Right lobe of liver (tissue), 6 donors: ENCODE results near the gene SPAM1. TPM values are rescaled to one million over a fixed set of nuclear protein-coding genes. Genes with fewer than 3 reads are reported as not detected.

Source experiments
- ATAC-seq, 4 donors: fragments of 200-7000 bp; cut with Tn5 transposase; one replicate each; pipeline ENCODE4 v1.9.1; 2020; ENCODE audit warnings: mild to moderate bottlenecking in 4 of 4, moderate library complexity in 4 of 4
- DNase-seq, 3 donors: peaks; one replicate each; pipeline ENCODE4 v3.0.0-alpha.2; 2020
- H3K27ac ChIP-seq, 3 donors: fragments of 200-600 bp; one replicate each; pipeline ENCODE4 v1.8.0; 2022
- H3K27me3 ChIP-seq, 2 donors: fragments of 200-600 bp; one replicate each; pipeline ENCODE4 v1.8.0; 2022
- H3K36me3 ChIP-seq, 4 donors: fragments of 200-600 bp; sonication (generic) in 1 of 4; one replicate each; pipeline versions ENCODE4 v1.5.1 to v1.8.0; 2017 to 2022; ENCODE audit warnings: control low read depth in 1 of 4
- H3K4me1 ChIP-seq, 4 donors: fragments of 200-600 bp; sonication (generic) in 1 of 4; one replicate each; pipeline versions ENCODE4 v1.5.1 to v1.8.0; 2017 to 2022; ENCODE audit warnings: control low read depth in 1 of 4
- H3K4me3 ChIP-seq, 3 donors: fragments of 200-600 bp; one replicate each; pipeline ENCODE4 v1.8.0; 2022
- H3K9me3 ChIP-seq, 4 donors: fragments of 200-600 bp; sonication (generic) in 1 of 4; one replicate each; pipeline versions ENCODE4 v1.5.1 to v1.8.0; 2017 to 2022; ENCODE audit warnings: control low read depth in 1 of 4
- POLR2A ChIP-seq: fragments of 450-650 bp; IDR thresholded peaks from one replicate; pipeline ENCODE4 v1.6.1; 2017; ENCODE audit warnings: antibody characterized with exemption, mild to moderate bottlenecking
- WGBS: methylation state at CpG from one replicate; pipeline ENCODE4 v1.1.6; 2018; ENCODE audit warnings: low coverage, low lambda C conversion rate; ENCODE audit not compliant: insufficient coverage; ENCODE audit errors: missing lambda C conversion rate; 5-methylcytosine and 5-hydroxymethylcytosine counted together
- intact Hi-C, 2 donors: fragments of 100-400 bp; cut with DNase I; formaldehyde crosslinking; loops; one replicate each; pipeline versions ENCODE4 v1.11.2 to v1.14.1; 2022
- total RNA-seq, 6 experiments: library from RNA; depleted of rRNA in 2 of 6; stranded (reverse); fragments of >200 nt in 2 of 6; fragmentation: NEBNext Ultra II Directional in 3 of 6; extraction: Animal tissue kit (Norgen Biotek cat#: 25700) in 3 of 6; gene quantifications; one replicate each; pipeline versions ENCODE4 v1.1.0 to v1.2.4, GENCODE V29; 2016 to 2023
- TF ChIP-seq, protein P1 (sequence below), 4 donors: fragments of 200-600 bp in 3 of 4; fragments of 450-650 bp in 1 of 4; IDR thresholded peaks; one replicate each; pipeline versions ENCODE4 v1.5.1 to v1.8.0; 2016 to 2022; ENCODE audit warnings: antibody characterized with exemption in 4 of 4, mild to moderate bottlenecking in 2 of 4
- donor health status: DM: no; HTN: yes; CAD: no.
- donor health status: DM: no; HTN: no; CAD: no.
- donor health status: DM: no; HTN: no; CAD: no.
- donor health status: DM: no; HTN: yes; CAD: no.
- donor health status: DM: no; HTN: yes; CAD: no.

Gene SPAM1
- total RNA-seq, 6 experiments from 2014 or later, result not detected

DNA sequence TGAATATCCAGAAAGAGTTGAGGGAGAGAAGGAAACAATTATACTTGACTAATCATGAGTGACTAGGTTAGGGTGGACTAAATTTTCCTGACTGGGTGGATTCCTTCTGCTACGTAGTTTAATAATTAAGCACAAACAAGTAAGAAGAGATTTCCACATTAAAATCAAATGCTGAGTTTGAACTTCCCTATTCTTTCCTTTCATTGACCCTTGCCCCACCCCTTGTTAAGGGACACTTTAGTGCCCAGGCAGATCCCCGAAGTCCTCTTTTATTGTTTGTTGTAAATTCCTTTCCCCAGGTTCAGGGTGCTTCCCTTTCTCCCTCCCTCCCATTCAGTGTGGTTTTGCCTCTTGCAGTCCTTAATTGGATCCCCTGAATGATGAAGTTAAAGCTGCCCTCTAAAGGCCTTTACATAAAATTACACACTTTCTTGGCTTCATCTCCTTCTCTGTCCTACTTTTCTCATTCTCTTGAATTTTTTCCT, 8.8 kb upstream of the SPAM1 start:
- no peak overlapping the region for H3K27ac ChIP-seq
- no peaks in the 10 kb centered on the region for H3K36me3 ChIP-seq
- 9% methylated on average over 2 of the region's 2 CpGs for WGBS
- no peak overlapping the region for H3K4me3 ChIP-seq
- no peaks in the 10 kb centered on the region for H3K9me3 ChIP-seq
- H3K27me3 ChIP-seq, result no peaks in the 10 kb centered on the region
- DNase-seq (no peak), ATAC-seq (peak; percentile 82 to 92 (median 91))
- H3K4me1 ChIP-seq, result peaks cover 0 to 17% (median 5%) of the 10 kb centered on the region in 4 donors
- intact Hi-C loops, result no loop called here
- TF ChIP-seq, protein P1, sequence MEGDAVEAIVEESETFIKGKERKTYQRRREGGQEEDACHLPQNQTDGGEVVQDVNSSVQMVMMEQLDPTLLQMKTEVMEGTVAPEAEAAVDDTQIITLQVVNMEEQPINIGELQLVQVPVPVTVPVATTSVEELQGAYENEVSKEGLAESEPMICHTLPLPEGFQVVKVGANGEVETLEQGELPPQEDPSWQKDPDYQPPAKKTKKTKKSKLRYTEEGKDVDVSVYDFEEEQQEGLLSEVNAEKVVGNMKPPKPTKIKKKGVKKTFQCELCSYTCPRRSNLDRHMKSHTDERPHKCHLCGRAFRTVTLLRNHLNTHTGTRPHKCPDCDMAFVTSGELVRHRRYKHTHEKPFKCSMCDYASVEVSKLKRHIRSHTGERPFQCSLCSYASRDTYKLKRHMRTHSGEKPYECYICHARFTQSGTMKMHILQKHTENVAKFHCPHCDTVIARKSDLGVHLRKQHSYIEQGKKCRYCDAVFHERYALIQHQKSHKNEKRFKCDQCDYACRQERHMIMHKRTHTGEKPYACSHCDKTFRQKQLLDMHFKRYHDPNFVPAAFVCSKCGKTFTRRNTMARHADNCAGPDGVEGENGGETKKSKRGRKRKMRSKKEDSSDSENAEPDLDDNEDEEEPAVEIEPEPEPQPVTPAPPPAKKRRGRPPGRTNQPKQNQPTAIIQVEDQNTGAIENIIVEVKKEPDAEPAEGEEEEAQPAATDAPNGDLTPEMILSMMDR (IDR thresholded peaks at IDR 0.05), result peak; percentile 27 to 46 (median 36)
- TF ChIP-seq POLR2A, result no peak

DNA sequence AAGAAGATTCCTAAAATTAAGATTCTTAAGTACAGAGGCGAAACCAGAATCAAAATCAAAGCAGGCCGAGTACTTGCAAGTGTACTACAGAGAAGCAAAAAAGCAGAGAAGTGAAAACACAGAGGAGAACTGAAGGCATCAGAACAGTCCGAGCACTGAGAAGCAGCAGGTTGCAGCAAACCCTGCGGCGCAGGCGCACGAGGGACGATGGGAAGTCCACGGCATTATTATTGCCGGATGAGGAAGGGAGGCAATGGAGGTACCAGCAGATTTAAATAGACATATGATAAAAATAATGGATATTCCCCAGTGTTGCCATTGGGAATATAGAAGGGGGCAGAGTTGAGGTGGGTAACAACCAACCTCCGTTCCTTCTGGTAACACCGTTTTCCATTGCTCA, 7.2 kb upstream of the SPAM1 start:
- no peak for TF ChIP-seq POLR2A
- TF ChIP-seq, protein P1 (IDR thresholded peaks at IDR 0.05), result no peak
- Histone ChIP-seq H3K4me3 (no peak overlapping the region), H3K4me1 (peaks cover 0 to 17% (median 5%) of the 10 kb centered on the region in 4 donors), H3K27me3 (no peaks in the 10 kb centered on the region), H3K36me3 (no peaks in the 10 kb centered on the region), H3K27ac (no peak overlapping the region), H3K9me3 (no peaks in the 10 kb centered on the region)
- ATAC-seq (no peak), DNase-seq (no peak)
- intact Hi-C loops, result no loop called here
- 88% methylated on average over 11 of the region's 12 CpGs for WGBS

DNA sequence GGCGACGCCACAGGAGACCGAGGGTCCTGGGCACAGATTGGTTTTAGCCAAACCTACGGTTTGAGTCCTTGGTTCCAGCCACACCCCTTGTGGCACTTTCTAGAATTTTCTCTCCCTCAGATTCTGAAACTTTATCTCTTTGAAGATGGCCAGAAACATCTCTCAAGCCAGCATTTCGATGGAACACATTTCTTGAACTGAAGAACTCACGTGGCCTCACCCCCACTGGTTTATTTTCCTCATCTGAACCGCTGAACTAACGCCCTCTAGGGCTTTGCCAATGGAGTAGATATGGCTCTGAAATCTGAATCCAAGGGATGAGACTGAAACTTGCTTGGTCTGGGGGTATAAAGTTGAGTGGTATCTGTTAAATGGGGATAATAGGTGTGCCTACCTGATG, 6.7 kb upstream of the SPAM1 start:
- Histone ChIP-seq H3K27ac (no peak overlapping the region), H3K4me3 (no peak overlapping the region), H3K4me1 (peaks cover 0 to 20% (median 5%) of the 10 kb centered on the region in 4 donors), H3K27me3 (no peaks in the 10 kb centered on the region), H3K9me3 (no peaks in the 10 kb centered on the region), H3K36me3 (no peaks in the 10 kb centered on the region)
- intact Hi-C loops, result no loop called here
- ATAC-seq, result no peak
- WGBS, result 81% methylated on average over 5 of the region's 8 CpGs
- no peak for DNase-seq
- TF ChIP-seq, protein P1 (IDR thresholded peaks at IDR 0.05), result no peak
- no peak for TF ChIP-seq POLR2A

DNA sequence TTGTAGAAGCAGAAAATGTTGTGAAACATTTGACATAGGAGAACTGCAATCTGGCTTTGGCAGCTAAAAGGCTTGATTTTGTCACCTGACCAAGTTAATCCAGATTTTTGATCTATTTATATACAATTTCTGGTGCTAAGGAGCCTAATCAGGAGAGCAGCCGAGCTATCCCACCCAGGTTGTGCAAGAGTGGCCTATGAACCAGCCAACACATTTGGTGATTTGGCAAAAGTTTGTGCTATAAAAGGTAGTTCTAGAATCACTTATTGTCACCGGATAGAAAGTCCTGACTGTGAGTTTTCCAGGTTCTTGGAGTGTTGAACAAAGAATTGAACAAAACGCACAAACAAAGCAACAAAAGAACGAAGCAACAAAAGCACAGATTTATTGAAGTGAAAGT, 1.4 kb upstream of the SPAM1 start:
- Histone ChIP-seq H3K4me3 (no peak overlapping the region), H3K27ac (no peak overlapping the region), H3K36me3 (no peaks in the 10 kb centered on the region), H3K9me3 (no peaks in the 10 kb centered on the region), H3K4me1 (peaks cover 0 to 5% (median 0%) of the 10 kb centered on the region in 4 donors), H3K27me3 (no peaks in the 10 kb centered on the region)
- WGBS, result 45% methylated on average over 4 of the region's 4 CpGs
- ATAC-seq (peak; percentile 33 to 65 (median 49)), DNase-seq (no peak)
- intact Hi-C loops, result no loop called here
- TF ChIP-seq POLR2A, result no peak
- TF ChIP-seq, protein P1 (IDR thresholded peaks at IDR 0.05), result no peak

DNA sequence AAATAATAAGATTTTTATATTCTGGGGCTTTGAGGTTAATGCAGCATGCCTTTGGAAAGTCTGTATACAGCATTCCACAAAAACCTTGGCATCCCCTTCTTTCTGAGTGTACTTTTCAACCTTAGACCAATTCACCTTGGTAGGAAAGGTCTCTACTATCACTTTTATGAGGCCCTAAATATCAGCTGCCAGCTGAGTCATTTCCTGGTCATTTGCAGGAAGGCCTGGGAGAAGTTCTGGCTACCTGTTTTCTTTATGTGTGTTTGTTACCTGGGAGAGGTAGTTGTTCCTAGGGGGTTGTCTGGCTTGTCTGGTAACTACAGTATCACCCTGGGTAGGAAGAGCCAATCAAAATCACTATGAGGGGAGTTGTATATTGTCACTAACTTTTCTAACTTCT, 4.1 kb downstream of the SPAM1 start:
- Histone ChIP-seq H3K9me3 (no peaks in the 10 kb centered on the region), H3K4me1 (no peaks in the 10 kb centered on the region), H3K27ac (no peak overlapping the region), H3K4me3 (no peak overlapping the region), H3K36me3 (no peaks in the 10 kb centered on the region), H3K27me3 (no peaks in the 10 kb centered on the region)
- DNase-seq, result no peak
- no peak for TF ChIP-seq POLR2A
- TF ChIP-seq, protein P1 (IDR thresholded peaks at IDR 0.05), result no peak
- ATAC-seq, result peak in 1 of 4 donors; percentile 23
- intact Hi-C loops, result no loop called here
